HUES48 (cell line): ENCODE measurements around the gene PTGDS.

ENCODE experiments used
- H3K27ac ChIP-seq: one replicate; pipeline ENCODE4 v1.7.0; 2013; ENCODE audit warnings: low read depth, low read length, inconsistent platforms
- H3K27me3 ChIP-seq: 2 replicates; pipeline ENCODE4 v1.6.1; 2013; ENCODE audit warnings: mild to moderate bottlenecking, low read length; ENCODE audit not compliant: control insufficient read depth, insufficient read depth
- H3K36me3 ChIP-seq: 2 replicates; pipeline ENCODE4 v1.6.1; 2013; ENCODE audit warnings: low read length; ENCODE audit not compliant: control insufficient read depth, insufficient read depth
- H3K4me1 ChIP-seq: 2 replicates; pipeline ENCODE4 v1.6.1; 2013; ENCODE audit warnings: mild to moderate bottlenecking, low read length; ENCODE audit not compliant: control insufficient read depth, insufficient read depth
- H3K4me3 ChIP-seq: 2 replicates; pipeline ENCODE4 v1.5.1; 2013; ENCODE audit warnings: mild to moderate bottlenecking, low read depth, low read length
- H3K9ac ChIP-seq: 2 replicates; pipeline ENCODE4 v1.6.1; 2013; ENCODE audit warnings: mild to moderate bottlenecking, low read depth, low read length, moderate library complexity
- H3K9me3 ChIP-seq: 2 replicates; pipeline ENCODE4 v1.6.1; 2013; ENCODE audit warnings: low read length; ENCODE audit not compliant: control insufficient read depth, insufficient read depth

The PTGDS gene

GRCh38 chr9:136984464-136985026, 7.2 kb downstream of the PTGDS start:
- Histone ChIP-seq H3K27me3 (peaks cover 25% of the 10 kb centered on the region), H3K4me1 (no peaks in the 10 kb centered on the region), H3K4me3 (peak overlapping the region; percentile 53; the same call in 1 of the 2 replicates)

GRCh38 chr9:136985027-136985602, 7.8 kb downstream of the PTGDS start:
- Histone ChIP-seq H3K27ac (no peak overlapping the region), H3K36me3 (no peaks in the 10 kb centered on the region), H3K4me3 (peak overlapping the region; percentile 53), H3K4me1 (no peaks in the 10 kb centered on the region), H3K27me3 (peaks cover 25% of the 10 kb centered on the region), H3K9ac (no peak overlapping the region), H3K9me3 (no peaks in the 10 kb centered on the region)

More at GRCh38 chr9:136984464-136985026, 7.2 kb downstream of the PTGDS start:
- Histone ChIP-seq H3K27ac (no peak overlapping the region), H3K9me3 (no peaks in the 10 kb centered on the region), H3K36me3 (no peaks in the 10 kb centered on the region), H3K9ac (no peak overlapping the region)

GRCh38 chr9:136985853-136986252, 8.5 kb downstream of the PTGDS start:
- no peak overlapping the region for H3K9ac ChIP-seq
- no peak overlapping the region for H3K27ac ChIP-seq
- H3K4me1 ChIP-seq = no peaks in the 10 kb centered on the region
- peak overlapping the region; percentile 29; the same call in 1 of the 2 replicates for H3K4me3 ChIP-seq
- no peaks in the 10 kb centered on the region for H3K9me3 ChIP-seq
- H3K27me3 ChIP-seq = peaks cover 30% of the 10 kb centered on the region
- no peaks in the 10 kb centered on the region for H3K36me3 ChIP-seq

- Histone ChIP-seq H3K4me1 (no peaks in the 10 kb centered on the region), H3K27ac (no peak overlapping the region), H3K27me3 (peaks cover 39% of the 10 kb centered on the region), H3K9me3 (no peaks in the 10 kb centered on the region), H3K36me3 (0 out of 2 replicates have a peak, but pooled peaks cover 6% of the 10 kb centered on the region), H3K4me3 (no peak overlapping the region), H3K9ac (no peak overlapping the region)
Measured at GRCh38 chr9:136988872-136989271, 11.6 kb downstream of the PTGDS start.

- H3K4me3 ChIP-seq = no peak overlapping the region
- H3K4me1 ChIP-seq = no peaks in the 10 kb centered on the region
- no peak overlapping the region for H3K9ac ChIP-seq
- H3K36me3 ChIP-seq = 0 out of 2 replicates have a peak, but pooled peaks cover 7% of the 10 kb centered on the region
- no peaks in the 10 kb centered on the region for H3K9me3 ChIP-seq
- no peak overlapping the region for H3K27ac ChIP-seq
- peaks cover 38% of the 10 kb centered on the region for H3K27me3 ChIP-seq
Measured at GRCh38 chr9:136990242-136990911, 13.1 kb downstream of the PTGDS start.

GRCh38 chr9:136991993-136992818, 14.9 kb downstream of the PTGDS start, which contains the start of gene PAXX:
PAXX (plus strand) TSS chr9:136992422; CDS start chr9:136992444, 22 bp downstream.
- H3K9me3 ChIP-seq = no peaks in the 10 kb centered on the region
- H3K9ac ChIP-seq = peak within 1 kb of the TSS; percentile 48; the same call in 1 of the 2 replicates
- H3K27me3 ChIP-seq = peaks cover 40% of the 10 kb centered on the region
- H3K27ac ChIP-seq = peak within 1 kb of the TSS; percentile 68
- H3K4me1 ChIP-seq = peaks cover 2% of the 10 kb centered on the region; the same call in 1 of the 2 replicates
- H3K36me3 ChIP-seq = 0 out of 2 replicates have a peak, but pooled peaks cover 7% of the 10 kb centered on the region
- H3K4me3 ChIP-seq = peak within 1 kb of the TSS; percentile 80

GRCh38 chr9:136992819-136993369, 15.6 kb downstream of the PTGDS start:
- Histone ChIP-seq H3K9me3 (no peaks in the 10 kb centered on the region), H3K4me1 (peaks cover 6% of the 10 kb centered on the region; the same call in 1 of the 2 replicates), H3K27ac (no peak overlapping the region)

GRCh38 chr9:136994180-136994887, 17.0 kb downstream of the PTGDS start:
- H3K27me3 ChIP-seq = peaks cover 45% of the 10 kb centered on the region
- no peaks in the 10 kb centered on the region for H3K9me3 ChIP-seq
- no peak overlapping the region for H3K27ac ChIP-seq
- 0 out of 2 replicates have a peak, but pooled peaks cover 7% of the 10 kb centered on the region for H3K36me3 ChIP-seq
- no peak overlapping the region for H3K9ac ChIP-seq
- peaks cover 6% of the 10 kb centered on the region; the same call in 1 of the 2 replicates for H3K4me1 ChIP-seq
- H3K4me3 ChIP-seq = peak overlapping the region; percentile 40; the same call in 1 of the 2 replicates

More at GRCh38 chr9:136992819-136993369, 15.6 kb downstream of the PTGDS start:
- Histone ChIP-seq H3K4me3 (peak overlapping the region; percentile 80), H3K9ac (0 out of 2 replicates have a peak overlapping the region, but pooled peaks have one; percentile 48), H3K36me3 (0 out of 2 replicates have a peak, but pooled peaks cover 7% of the 10 kb centered on the region), H3K27me3 (peaks cover 45% of the 10 kb centered on the region)

- Histone ChIP-seq H3K36me3 (0 out of 2 replicates have a peak, but pooled peaks cover 7% of the 10 kb centered on the region), H3K27me3 (peaks cover 45% of the 10 kb centered on the region), H3K4me1 (peaks cover 6% of the 10 kb centered on the region; the same call in 1 of the 2 replicates), H3K4me3 (peak overlapping the region; percentile 46), H3K27ac (no peak overlapping the region), H3K9ac (no peak overlapping the region), H3K9me3 (no peaks in the 10 kb centered on the region)
Measured at GRCh38 chr9:136994888-136995230, 17.6 kb downstream of the PTGDS start.
